ENCODE results near the gene FAM20C.

FAM20C gene

DNA sequence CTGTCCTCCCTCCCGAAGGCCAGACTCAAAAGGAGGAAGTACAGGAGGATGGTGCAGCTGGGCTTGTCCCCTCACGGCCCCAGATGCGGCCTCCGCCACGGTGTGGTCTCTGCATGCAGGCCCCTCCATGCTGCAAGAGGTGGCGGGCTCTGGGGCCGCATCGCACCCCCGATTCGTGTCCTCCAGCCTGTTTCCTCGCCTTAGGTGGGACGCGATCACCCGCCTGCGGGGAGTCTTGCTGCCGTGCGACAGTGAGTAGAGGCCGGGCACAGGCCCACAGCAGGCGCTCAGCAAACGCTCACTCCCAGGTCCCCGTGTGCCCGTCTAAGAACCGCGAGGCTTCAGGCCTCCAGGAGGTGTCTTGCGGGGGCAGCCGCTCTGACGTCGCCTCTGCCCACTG, 13.9 kb upstream of the FAM20C start (continued):
- TF ChIP-seq SCRT1 (tag by site-specific recombination; IDR thresholded peaks at IDR 0.05; ENCODE audit: borderline replicate concordance) (no peak), ZNF610 (tag by site-specific recombination; IDR thresholded peaks at IDR 0.05; ENCODE audit: borderline replicate concordance) (no peak), OVOL3 (tag by site-specific recombination; IDR thresholded peaks at IDR 0.05) (no peak), ZFHX2 (tag by site-specific recombination; conservative IDR thresholded peaks at IDR 0.05) (no peak), ZNF791 (tag by site-specific recombination; IDR thresholded peaks at IDR 0.05) (no peak), ZSCAN23 (tag by site-specific recombination; IDR thresholded peaks at IDR 0.05) (no peak), ZNF830 (tag by site-specific recombination; IDR thresholded peaks at IDR 0.05; ENCODE audit: low read depth) (no peak), ZNF510 (tag by site-specific recombination; IDR thresholded peaks at IDR 0.05; ENCODE audit: insufficient replicate concordance) (no peak), ZNF266 (tag by site-specific recombination; IDR thresholded peaks at IDR 0.05; ENCODE audit: low read depth) (no peak), EGR2 (tag by site-specific recombination; IDR thresholded peaks at IDR 0.05; ENCODE audit: low read depth) (no peak), ZNF626 (tag by site-specific recombination; IDR thresholded peaks at IDR 0.05) (no peak)

DNA sequence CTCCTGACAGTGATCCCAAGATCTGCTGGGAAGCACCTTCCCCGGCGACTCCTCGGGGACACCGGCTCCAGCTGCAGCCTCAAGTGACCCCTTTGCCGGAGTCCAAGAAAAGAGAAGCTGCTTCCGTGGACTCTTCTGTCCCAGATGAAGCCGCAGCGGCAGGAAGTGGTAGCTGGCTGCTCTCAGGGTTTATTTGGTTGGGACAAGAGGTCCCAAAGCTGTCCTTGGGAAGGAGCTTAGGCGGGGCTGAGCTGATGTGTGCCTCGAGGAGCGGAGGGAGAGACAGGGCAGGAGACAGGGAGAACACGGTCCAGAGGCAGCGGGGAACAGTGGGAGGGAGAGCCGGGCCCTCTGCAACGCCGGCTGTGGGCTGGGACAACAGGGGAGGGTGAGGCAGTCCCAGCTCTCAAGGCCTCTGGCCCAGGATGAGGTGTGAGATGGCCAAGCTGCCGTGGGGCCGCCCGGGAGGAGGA, 13.1 kb upstream of the FAM20C start:
- no peak overlapping the region for H3K4me3 ChIP-seq (ENCODE audit: low read depth, low read length)
- TF ChIP-seq SP3 (tag by site-specific recombination; IDR thresholded peaks at IDR 0.05) (no peak), HOXA7 (CRISPR knock-in tag; IDR thresholded peaks at IDR 0.05; ENCODE audit: borderline replicate concordance) (no peak), SCRT2 (tag by site-specific recombination; IDR thresholded peaks at IDR 0.05) (no peak), ZBTB20 (tag by site-specific recombination; IDR thresholded peaks at IDR 0.05) (no peak), ZNF558 (tag by site-specific recombination; IDR thresholded peaks at IDR 0.05) (no peak), ZNF16 (tag by site-specific recombination; IDR thresholded peaks at IDR 0.05; ENCODE audit: low read depth) (no peak), EGR2 (tag by site-specific recombination; IDR thresholded peaks at IDR 0.05; ENCODE audit: low read depth) (no peak), KLF10 (tag by site-specific recombination; IDR thresholded peaks at IDR 0.05) (no peak), ZNF510 (tag by site-specific recombination; IDR thresholded peaks at IDR 0.05; ENCODE audit: insufficient replicate concordance) (no peak), GLI4 (tag by site-specific recombination; IDR thresholded peaks at IDR 0.05) (no peak), ZNF302 (tag by site-specific recombination; IDR thresholded peaks at IDR 0.05; ENCODE audit: low read depth) (no peak), ZNF670 (tag by site-specific recombination; IDR thresholded peaks at IDR 0.05; ENCODE audit: low read depth) (no peak), ZEB2 (tag by site-specific recombination; IDR thresholded peaks at IDR 0.05) (no peak), ZNF335 (tag by site-specific recombination; conservative IDR thresholded peaks at IDR 0.05) (no peak)
- TF ChIP-seq, protein P1, sequence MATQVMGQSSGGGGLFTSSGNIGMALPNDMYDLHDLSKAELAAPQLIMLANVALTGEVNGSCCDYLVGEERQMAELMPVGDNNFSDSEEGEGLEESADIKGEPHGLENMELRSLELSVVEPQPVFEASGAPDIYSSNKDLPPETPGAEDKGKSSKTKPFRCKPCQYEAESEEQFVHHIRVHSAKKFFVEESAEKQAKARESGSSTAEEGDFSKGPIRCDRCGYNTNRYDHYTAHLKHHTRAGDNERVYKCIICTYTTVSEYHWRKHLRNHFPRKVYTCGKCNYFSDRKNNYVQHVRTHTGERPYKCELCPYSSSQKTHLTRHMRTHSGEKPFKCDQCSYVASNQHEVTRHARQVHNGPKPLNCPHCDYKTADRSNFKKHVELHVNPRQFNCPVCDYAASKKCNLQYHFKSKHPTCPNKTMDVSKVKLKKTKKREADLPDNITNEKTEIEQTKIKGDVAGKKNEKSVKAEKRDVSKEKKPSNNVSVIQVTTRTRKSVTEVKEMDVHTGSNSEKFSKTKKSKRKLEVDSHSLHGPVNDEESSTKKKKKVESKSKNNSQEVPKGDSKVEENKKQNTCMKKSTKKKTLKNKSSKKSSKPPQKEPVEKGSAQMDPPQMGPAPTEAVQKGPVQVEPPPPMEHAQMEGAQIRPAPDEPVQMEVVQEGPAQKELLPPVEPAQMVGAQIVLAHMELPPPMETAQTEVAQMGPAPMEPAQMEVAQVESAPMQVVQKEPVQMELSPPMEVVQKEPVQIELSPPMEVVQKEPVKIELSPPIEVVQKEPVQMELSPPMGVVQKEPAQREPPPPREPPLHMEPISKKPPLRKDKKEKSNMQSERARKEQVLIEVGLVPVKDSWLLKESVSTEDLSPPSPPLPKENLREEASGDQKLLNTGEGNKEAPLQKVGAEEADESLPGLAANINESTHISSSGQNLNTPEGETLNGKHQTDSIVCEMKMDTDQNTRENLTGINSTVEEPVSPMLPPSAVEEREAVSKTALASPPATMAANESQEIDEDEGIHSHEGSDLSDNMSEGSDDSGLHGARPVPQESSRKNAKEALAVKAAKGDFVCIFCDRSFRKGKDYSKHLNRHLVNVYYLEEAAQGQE (tag by site-specific recombination; IDR thresholded peaks at IDR 0.05) = no peak
- TF ChIP-seq, protein P2, sequence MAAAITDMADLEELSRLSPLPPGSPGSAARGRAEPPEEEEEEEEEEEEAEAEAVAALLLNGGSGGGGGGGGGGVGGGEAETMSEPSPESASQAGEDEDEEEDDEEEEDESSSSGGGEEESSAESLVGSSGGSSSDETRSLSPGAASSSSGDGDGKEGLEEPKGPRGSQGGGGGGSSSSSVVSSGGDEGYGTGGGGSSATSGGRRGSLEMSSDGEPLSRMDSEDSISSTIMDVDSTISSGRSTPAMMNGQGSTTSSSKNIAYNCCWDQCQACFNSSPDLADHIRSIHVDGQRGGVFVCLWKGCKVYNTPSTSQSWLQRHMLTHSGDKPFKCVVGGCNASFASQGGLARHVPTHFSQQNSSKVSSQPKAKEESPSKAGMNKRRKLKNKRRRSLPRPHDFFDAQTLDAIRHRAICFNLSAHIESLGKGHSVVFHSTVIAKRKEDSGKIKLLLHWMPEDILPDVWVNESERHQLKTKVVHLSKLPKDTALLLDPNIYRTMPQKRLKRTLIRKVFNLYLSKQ (tag by site-specific recombination; IDR thresholded peaks at IDR 0.05; ENCODE audit: borderline replicate concordance) = no peak
- TF ChIP-seq, protein P3, sequence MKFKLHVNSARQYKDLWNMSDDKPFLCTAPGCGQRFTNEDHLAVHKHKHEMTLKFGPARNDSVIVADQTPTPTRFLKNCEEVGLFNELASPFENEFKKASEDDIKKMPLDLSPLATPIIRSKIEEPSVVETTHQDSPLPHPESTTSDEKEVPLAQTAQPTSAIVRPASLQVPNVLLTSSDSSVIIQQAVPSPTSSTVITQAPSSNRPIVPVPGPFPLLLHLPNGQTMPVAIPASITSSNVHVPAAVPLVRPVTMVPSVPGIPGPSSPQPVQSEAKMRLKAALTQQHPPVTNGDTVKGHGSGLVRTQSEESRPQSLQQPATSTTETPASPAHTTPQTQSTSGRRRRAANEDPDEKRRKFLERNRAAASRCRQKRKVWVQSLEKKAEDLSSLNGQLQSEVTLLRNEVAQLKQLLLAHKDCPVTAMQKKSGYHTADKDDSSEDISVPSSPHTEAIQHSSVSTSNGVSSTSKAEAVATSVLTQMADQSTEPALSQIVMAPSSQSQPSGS (tag by site-specific recombination; IDR thresholded peaks at IDR 0.05; ENCODE audit: low read depth) = no peak
- no peak overlapping the region for H3K27ac ChIP-seq (ENCODE audit: extremely low read depth, low read depth, low read length)
- ChIA-PET POLR2A (no interaction called here), CTCF (no interaction called here)
- H3K9me3 ChIP-seq (ENCODE audit: control insufficient read depth, insufficient read depth, low read depth, low read length) = no peaks in the 10 kb centered on the region
- no peaks in the 10 kb centered on the region for H3K4me1 ChIP-seq (ENCODE audit: control insufficient read depth, insufficient read depth, low read length)
- no peaks in the 10 kb centered on the region for H3K36me3 ChIP-seq (ENCODE audit: control insufficient read depth in 2 of 2, insufficient read depth in 1 of 2, low read length in 2 of 2)
